B cell (primary cell): ENCODE measurements around the gene OR1N1. TPM values are rescaled to one million over a fixed set of nuclear protein-coding genes. Genes with fewer than 3 reads are reported as not detected.

Experiments
- ATAC-seq: fragments of 200-7000 bp; cut with Tn5 transposase; one replicate; pipeline ENCODE4 v1.10.0; 2021; ENCODE audit warnings: low read depth, mild to moderate bottlenecking, moderate number of reproducible peaks, moderate library complexity
- CTCF ChIA-PET: fragments of 350-600 bp; sonication (Branson Sonifier 250); formaldehyde crosslinking; loops from one replicate; lab custom pipeline; 2021; ENCODE audit warnings: antibody characterized with exemption, inconsistent platforms; lab: Charles Lee
- POLR2A ChIA-PET: fragments of 350-600 bp; sonication (Branson Sonifier 250); formaldehyde crosslinking; loops from one replicate; lab custom pipeline; 2021; ENCODE audit warnings: antibody characterized with exemption; lab: Charles Lee
- DNase-seq: peaks from one replicate; pipeline ENCODE4 v3.0.0; 2013
- H2AFZ ChIP-seq: 2 replicates; pipeline ENCODE4 v1.6.1; 2012; ENCODE audit warnings: mild to moderate bottlenecking, low read depth, low read length; ENCODE audit not compliant: insufficient read depth, poor library complexity, severe bottlenecking
- H3K27ac ChIP-seq, 2 donors: 1 replicate in 1 of 2; 2 replicates in 1 of 2; pipeline ENCODE4 v1.5.1; 2012 to 2013; ENCODE audit warnings: low read length in 2 of 2, mild to moderate bottlenecking in 2 of 2, moderate library complexity in 1 of 2
- H3K27me3 ChIP-seq, 4 experiments: fragments of 200-600 bp in 1 of 4; sonication (generic) in 1 of 4; replicated peaks in 1 of 4; 1 replicate in 2 of 4; 2 replicates in 2 of 4; pipeline versions ENCODE4 v1.6.1 to v1.7.0; 2013 to 2016; ENCODE audit warnings: low read length in 3 of 4, mild to moderate bottlenecking in 2 of 4, mixed read lengths in 1 of 4, moderate library complexity in 1 of 4; ENCODE audit not compliant: insufficient read depth in 4 of 4, control insufficient read depth in 3 of 4; ENCODE audit errors: control extremely low read depth in 1 of 4
- H3K36me3 ChIP-seq, 2 experiments: replicated peaks in 1 of 2; 1 replicate in 1 of 2; 2 replicates in 1 of 2; pipeline versions ENCODE4 v1.6.1 to v1.7.1; 2013; ENCODE audit warnings: low read length in 1 of 2; ENCODE audit not compliant: insufficient read depth in 2 of 2, control insufficient read depth in 1 of 2; ENCODE audit errors: control extremely low read depth in 1 of 2, extremely low read depth in 1 of 2
- H3K4me1 ChIP-seq, 2 donors: fragments of 200-600 bp in 1 of 2; sonication (generic) in 1 of 2; 1 replicate in 1 of 2; 2 replicates in 1 of 2; pipeline versions ENCODE4 v1.5.1 to v1.6.1; 2013 to 2017; ENCODE audit warnings: low read length in 2 of 2; ENCODE audit not compliant: control insufficient read depth in 2 of 2, insufficient read depth in 2 of 2
- H3K4me2 ChIP-seq: replicated peaks from 2 replicates; pipeline ENCODE3; 2012; ENCODE audit warnings: mild to moderate bottlenecking, low read depth, low read length; ENCODE audit not compliant: poor library complexity, severe bottlenecking
- H3K4me3 ChIP-seq, 5 experiments: fragments of 200-600 bp in 1 of 5; sonication (generic) in 1 of 5; 1 replicate in 3 of 5; 2 replicates in 2 of 5; pipeline versions ENCODE4 v1.5.1 to v1.7.0; 2011 to 2016; ENCODE audit warnings: low read length in 4 of 5, mild to moderate bottlenecking in 4 of 5, low read depth in 2 of 5, control low read depth in 1 of 5, moderate library complexity in 1 of 5; ENCODE audit not compliant: insufficient read depth in 1 of 5; ENCODE audit errors: control extremely low read depth in 1 of 5, extremely low read depth in 1 of 5
- H3K79me2 ChIP-seq: fragments of 200-600 bp; sonication (generic); one replicate; pipeline ENCODE4 v1.6.0; 2016; ENCODE audit warnings: low read length; ENCODE audit not compliant: control insufficient read depth, insufficient read depth
- H3K9ac ChIP-seq: fragments of 200-600 bp; sonication (generic); 2 replicates; pipeline ENCODE4 v1.6.1; 2017; ENCODE audit warnings: mild to moderate bottlenecking, low read length, moderate library complexity
- H3K9me3 ChIP-seq, 3 donors: one replicate each; pipeline versions ENCODE4 v1.6.1 to v1.7.1; 2013; ENCODE audit warnings: low read length in 2 of 3; ENCODE audit not compliant: control insufficient read depth in 2 of 3, insufficient read depth in 1 of 3; ENCODE audit errors: control extremely low read depth in 1 of 3
- H4K20me1 ChIP-seq: 2 replicates; pipeline ENCODE4 v1.6.0; 2012; ENCODE audit warnings: mild to moderate bottlenecking, low read length; ENCODE audit not compliant: insufficient read depth, control insufficient read depth, poor library complexity, severe bottlenecking
- H3K27ac Mint-ChIP-seq: one replicate; pipeline ENCODE4 v1.8.0; 2021; ENCODE audit warnings: mixed read lengths
- H3K27me3 Mint-ChIP-seq: one replicate; pipeline ENCODE4 v1.8.0; 2021; ENCODE audit warnings: mixed read lengths
- H3K4me1 Mint-ChIP-seq: one replicate; pipeline ENCODE4 v1.8.0; 2021; ENCODE audit warnings: mixed read lengths
- H3K4me3 Mint-ChIP-seq: one replicate; pipeline ENCODE4 v1.8.0; 2021; ENCODE audit warnings: mixed read lengths
- H3K9me3 Mint-ChIP-seq: one replicate; pipeline ENCODE4 v1.8.0; 2022; ENCODE audit warnings: mixed read lengths; ENCODE audit not compliant: insufficient read depth
- CTCF ChIP-seq: fragments of 200-600 bp; IDR thresholded peaks from one replicate; pipeline ENCODE4 v1.8.0; 2022; ENCODE audit warnings: antibody characterized with exemption, mild to moderate bottlenecking
- EZH2 ChIP-seq: IDR thresholded peaks from 2 replicates; pipeline ENCODE4 v1.6.1; 2012; ENCODE audit warnings: borderline replicate concordance, low read depth, mild to moderate bottlenecking, moderate library complexity, low read length; ENCODE audit not compliant: insufficient read depth, poor library complexity, severe bottlenecking
- WGBS: methylation state at CpG from one replicate; pipeline ENCODE4 v1.1.5; 2013; ENCODE audit warnings: missing lambda C conversion rate; ENCODE audit not compliant: insufficient coverage; 5-methylcytosine and 5-hydroxymethylcytosine counted together
- intact Hi-C: fragments of 100-400 bp; cut with micrococcal nuclease; formaldehyde crosslinking; loops from one replicate; pipeline ENCODE4 v1.10.0; 2022
- polyA plus RNA-seq: library from polyadenylated mRNA; depleted of rRNA; stranded (reverse); fragments of >200 nt; gene quantifications from 2 replicates; pipeline ENCODE4 v1.2.3, GENCODE V29; 2012
- total RNA-seq, 2 donors: library from RNA; stranded (reverse); fragments of 120-200 nt in 1 of 2; gene quantifications; 1 replicate in 1 of 2; 2 replicates in 1 of 2; pipeline versions ENCODE4 v1.2.3 to v1.2.4, GENCODE V29; 2013 to 2022

The OR1N1 gene
- total and polyA plus RNA-seq, 2 donors (not counting 1 experiment from before 2014, with no cell fraction given): not detected

- intact Hi-C loops: no loop called here
- TF ChIP-seq CTCF (peak; percentile 80), EZH2 (no peak)
- H3K79me2 ChIP-seq: no peaks in the 10 kb centered on the region
- no peak overlapping the region for H3K4me3 Mint-ChIP-seq
- H4K20me1 ChIP-seq: no peaks in the 10 kb centered on the region
- no peaks in the 10 kb centered on the region for H3K9me3 ChIP-seq
- H3K27ac ChIP-seq: no peak overlapping the region
- H3K27me3 Mint-ChIP-seq: peaks cover 58% of the 10 kb centered on the region
- H2AFZ ChIP-seq: no peak overlapping the region
- H3K36me3 ChIP-seq: no peaks in the 10 kb centered on the region
- ATAC-seq (peak; percentile 39), DNase-seq (peak; percentile 40)
- ChIA-PET POLR2A (interaction anchor here (0.5 kb wide), 1 partner anchor 252 kb away, joined by 4 read pairs; no protein-coding TSS in a partner anchor), CTCF (interaction anchor here (0.6 to 1.6 kb wide), 10 partner anchors 10 to 855 kb away, joined by 3 to 6 read pairs (median 3); no protein-coding TSS in a partner anchor)
- no peaks in the 10 kb centered on the region for H3K4me1 ChIP-seq
- H3K9me3 Mint-ChIP-seq: peaks cover 3% of the 10 kb centered on the region
- WGBS: 62% methylated on average over 2 of the region's 2 CpGs
- no peak overlapping the region for H3K9ac ChIP-seq
- H3K4me3 ChIP-seq: no peak overlapping the region
- H3K27ac Mint-ChIP-seq: no peak overlapping the region
- no peaks in the 10 kb centered on the region for H3K4me1 Mint-ChIP-seq
- peaks cover 0 to 15% (median 5%) of the 10 kb centered on the region in 4 experiments for H3K27me3 ChIP-seq
- no peak overlapping the region for H3K4me2 ChIP-seq
These were observed 28.2 kb downstream of the OR1N1 start for GRCh38 chr9:122498883-122499288.

GRCh38 chr9:122479062-122479461 lies 48.0 kb downstream of the OR1N1 start:
- no peaks in the 10 kb centered on the region for H3K79me2 ChIP-seq
- H3K4me2 ChIP-seq: no peak overlapping the region
- no peaks in the 10 kb centered on the region for H3K36me3 ChIP-seq
- H3K4me3 Mint-ChIP-seq: no peak overlapping the region
- peaks cover 48% of the 10 kb centered on the region for H3K27me3 Mint-ChIP-seq
- DNase-seq (no peak), ATAC-seq (no peak)
- CTCF ChIA-PET: no interaction called here
- no peak overlapping the region for H2AFZ ChIP-seq
- no peak overlapping the region for H3K9ac ChIP-seq
- H3K4me3 ChIP-seq: no peak overlapping the region
- WGBS: no CpG with 5 or more reads among the region's 5 CpGs
- H3K4me1 ChIP-seq: no peaks in the 10 kb centered on the region
- POLR2A ChIA-PET: no interaction called here
- no peaks in the 10 kb centered on the region for H3K9me3 Mint-ChIP-seq
- H3K4me1 Mint-ChIP-seq: no peaks in the 10 kb centered on the region
- TF ChIP-seq CTCF (no peak), EZH2 (no peak)
- no peak overlapping the region for H3K27ac ChIP-seq
- intact Hi-C loops: no loop called here
- no peaks in the 10 kb centered on the region for H3K9me3 ChIP-seq
- no peak overlapping the region for H3K27ac Mint-ChIP-seq
- H3K27me3 ChIP-seq: peaks cover 0 to 6% (median 0%) of the 10 kb centered on the region in 4 experiments
- no peaks in the 10 kb centered on the region for H4K20me1 ChIP-seq
